PC-9 (cell line): Measurements from ENCODE around the gene GALR2. TPM values are rescaled to one million over a fixed set of nuclear protein-coding genes. Genes with fewer than 3 reads are reported as not detected.

Experiments
- BruUV-seq: library from RNA; stranded (reverse); fragments of 400-500 nt; replicated peaks from 2 replicates; lab custom pipeline; 2021; lab: Mats Ljungman, UMichigan
- CTCF ChIA-PET: fragments of 300-600 bp; sonication (Branson Sonifier 250); formaldehyde crosslinking; loops from one replicate; lab custom pipeline; 2022; ENCODE audit warnings: antibody characterized with exemption; lab: Charles Lee
- POLR2A ChIA-PET: fragments of 300-600 bp; sonication (Branson Sonifier 250); formaldehyde crosslinking; loops from one replicate; lab custom pipeline; 2022; ENCODE audit warnings: antibody characterized with exemption; ENCODE audit not compliant: unreplicated experiment; lab: Charles Lee
- DNase-seq, 2 experiments: peaks; one replicate each; pipeline versions ENCODE4 v3.0.0 to v3.0.0-alpha.2; 2015 to 2022; ENCODE audit warnings: mixed read lengths in 1 of 2
- H2AFZ ChIP-seq: fragments of 200-600 bp; sonication (generic); 2 replicates; pipeline ENCODE4 v1.8.1; 2017; ENCODE audit warnings: antibody characterized with exemption
- H3F3A ChIP-seq: fragments of 200-600 bp; sonication (generic); 2 replicates; pipeline ENCODE4 v1.8.1; 2017; ENCODE audit warnings: antibody characterized with exemption, mild to moderate bottlenecking, low read depth; ENCODE audit not compliant: insufficient read depth
- H3K27ac ChIP-seq: fragments of 200-600 bp; sonication (generic); 2 replicates; pipeline ENCODE4 v1.6.1; 2016; ENCODE audit warnings: mixed run types
- H3K27me3 ChIP-seq: fragments of 200-600 bp; sonication (generic); 2 replicates; pipeline ENCODE4 v1.6.1; 2016; ENCODE audit warnings: low read depth, mixed run types; ENCODE audit not compliant: insufficient read depth
- H3K36me3 ChIP-seq: fragments of 200-600 bp; sonication (generic); 2 replicates; pipeline ENCODE4 v1.6.1; 2016; ENCODE audit warnings: low read depth, mixed run types
- H3K4me1 ChIP-seq: fragments of 200-600 bp; sonication (generic); replicated peaks from 2 replicates; pipeline ENCODE4 v1.6.1; 2016; ENCODE audit warnings: mixed run types; ENCODE audit not compliant: insufficient read depth
- H3K4me2 ChIP-seq: fragments of 200-600 bp; sonication (generic); 2 replicates; pipeline ENCODE4 v1.6.1; 2017; ENCODE audit warnings: mixed run types
- H3K4me3 ChIP-seq: fragments of 200-600 bp; sonication (generic); 2 replicates; pipeline ENCODE4 v1.6.1; 2016; ENCODE audit warnings: mixed run types
- H3K79me2 ChIP-seq: fragments of 200-600 bp; sonication (generic); 2 replicates; pipeline ENCODE4 v1.6.1; 2017; ENCODE audit warnings: low read depth, mixed run types
- H3K9me2 ChIP-seq: fragments of 200-600 bp; sonication (generic); 2 replicates; pipeline ENCODE4 v1.8.1; 2017; ENCODE audit warnings: mild to moderate bottlenecking; ENCODE audit not compliant: insufficient read depth
- H3K9me3 ChIP-seq: fragments of 200-600 bp; sonication (generic); 2 replicates; pipeline ENCODE4 v1.8.1; 2016; ENCODE audit warnings: low read depth; ENCODE audit not compliant: insufficient read depth
- H4K20me1 ChIP-seq: fragments of 200-600 bp; sonication (generic); 2 replicates; pipeline ENCODE4 v1.8.1; 2017; ENCODE audit not compliant: insufficient read depth
- EZH2 ChIP-seq: fragments of 200-600 bp; sonication (generic); IDR thresholded peaks from 2 replicates; pipeline ENCODE4 v1.8.0; 2017; ENCODE audit warnings: antibody characterized with exemption, low read depth
- intact Hi-C: fragments of 100-400 bp; cut with micrococcal nuclease; formaldehyde crosslinking; loops from one replicate; pipeline ENCODE4 v1.10.0; 2022; ENCODE audit not compliant: unreplicated experiment
- total RNA-seq: library from RNA; stranded (reverse); gene quantifications from 2 replicates; pipeline ENCODE4 v1.2.3, GENCODE V29; 2021
- TF ChIP-seq, protein P1 (sequence below): fragments of 200-600 bp; sonication (generic); conservative IDR thresholded peaks from 2 replicates; pipeline ENCODE4 v1.6.1; 2017; ENCODE audit warnings: mixed run types, antibody characterized with exemption, mild to moderate bottlenecking, moderate library complexity

Gene GALR2
- total RNA-seq, 1 experiment from 2014 or later, result 3.0 TPM

DNA sequence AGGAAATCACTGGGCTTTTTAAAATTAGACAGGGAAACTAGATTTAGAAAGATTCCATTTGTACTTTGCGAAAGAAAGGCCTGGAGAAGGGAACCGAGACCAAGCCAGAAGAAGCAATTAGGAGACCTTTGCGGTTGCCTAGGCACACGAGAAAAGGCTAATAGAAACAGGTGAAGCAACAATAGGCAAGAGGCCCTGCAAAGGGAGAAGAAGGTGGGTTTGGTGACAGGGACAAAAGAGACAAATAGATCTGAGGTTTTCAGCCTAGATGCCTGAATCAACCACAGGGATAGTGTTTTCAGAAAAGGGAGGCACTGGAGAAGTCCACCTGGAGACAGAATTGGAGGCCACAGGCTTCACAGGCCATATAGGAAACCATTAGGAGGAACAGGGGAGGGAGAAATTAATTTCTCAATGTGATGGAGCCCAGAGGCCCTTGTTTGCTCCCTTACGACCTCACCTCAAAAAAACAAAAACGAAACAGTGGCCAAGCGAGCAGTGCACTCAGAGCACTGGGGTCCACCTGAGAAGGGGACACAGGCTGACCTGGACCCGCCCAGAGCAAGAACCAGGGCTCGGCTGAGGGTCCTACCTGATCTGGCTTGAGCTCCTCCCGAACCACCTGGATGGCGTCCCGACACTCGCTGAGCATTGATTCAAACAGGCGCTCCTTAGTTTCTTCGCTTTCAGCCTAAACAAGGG lies 24.6 kb upstream of the GALR2 start:
- Histone ChIP-seq H3K79me2 (peaks cover 27% of the 10 kb centered on the region), H3K27me3 (no peaks in the 10 kb centered on the region), H3K4me3 (no peak overlapping the region), H3K27ac (peak overlapping the region; percentile 91), H2AFZ (no peak overlapping the region), H3K9me2 (no peaks in the 10 kb centered on the region), H3K4me1 (peaks cover 55% of the 10 kb centered on the region), H3K9me3 (peaks cover 4% of the 10 kb centered on the region; the same call in 1 of the 2 replicates), H3K36me3 (peaks cover 20% of the 10 kb centered on the region), H3F3A (peaks cover 51% of the 10 kb centered on the region), H4K20me1 (no peaks in the 10 kb centered on the region), H3K4me2 (peak overlapping the region; percentile 67; the same call in 1 of the 2 replicates)
- DNase-seq, result no peak
- intact Hi-C loops, result no loop called here
- ChIA-PET CTCF (interaction anchor here (0.5 kb wide), 1 partner anchor 233 kb away, joined by 4 read pairs; no protein-coding TSS in a partner anchor), POLR2A (no interaction called here)
- TF ChIP-seq, protein P1, sequence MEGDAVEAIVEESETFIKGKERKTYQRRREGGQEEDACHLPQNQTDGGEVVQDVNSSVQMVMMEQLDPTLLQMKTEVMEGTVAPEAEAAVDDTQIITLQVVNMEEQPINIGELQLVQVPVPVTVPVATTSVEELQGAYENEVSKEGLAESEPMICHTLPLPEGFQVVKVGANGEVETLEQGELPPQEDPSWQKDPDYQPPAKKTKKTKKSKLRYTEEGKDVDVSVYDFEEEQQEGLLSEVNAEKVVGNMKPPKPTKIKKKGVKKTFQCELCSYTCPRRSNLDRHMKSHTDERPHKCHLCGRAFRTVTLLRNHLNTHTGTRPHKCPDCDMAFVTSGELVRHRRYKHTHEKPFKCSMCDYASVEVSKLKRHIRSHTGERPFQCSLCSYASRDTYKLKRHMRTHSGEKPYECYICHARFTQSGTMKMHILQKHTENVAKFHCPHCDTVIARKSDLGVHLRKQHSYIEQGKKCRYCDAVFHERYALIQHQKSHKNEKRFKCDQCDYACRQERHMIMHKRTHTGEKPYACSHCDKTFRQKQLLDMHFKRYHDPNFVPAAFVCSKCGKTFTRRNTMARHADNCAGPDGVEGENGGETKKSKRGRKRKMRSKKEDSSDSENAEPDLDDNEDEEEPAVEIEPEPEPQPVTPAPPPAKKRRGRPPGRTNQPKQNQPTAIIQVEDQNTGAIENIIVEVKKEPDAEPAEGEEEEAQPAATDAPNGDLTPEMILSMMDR, result no peak
- TF ChIP-seq EZH2, result no peak
- BruUV-seq, result no TSS peak

DNA sequence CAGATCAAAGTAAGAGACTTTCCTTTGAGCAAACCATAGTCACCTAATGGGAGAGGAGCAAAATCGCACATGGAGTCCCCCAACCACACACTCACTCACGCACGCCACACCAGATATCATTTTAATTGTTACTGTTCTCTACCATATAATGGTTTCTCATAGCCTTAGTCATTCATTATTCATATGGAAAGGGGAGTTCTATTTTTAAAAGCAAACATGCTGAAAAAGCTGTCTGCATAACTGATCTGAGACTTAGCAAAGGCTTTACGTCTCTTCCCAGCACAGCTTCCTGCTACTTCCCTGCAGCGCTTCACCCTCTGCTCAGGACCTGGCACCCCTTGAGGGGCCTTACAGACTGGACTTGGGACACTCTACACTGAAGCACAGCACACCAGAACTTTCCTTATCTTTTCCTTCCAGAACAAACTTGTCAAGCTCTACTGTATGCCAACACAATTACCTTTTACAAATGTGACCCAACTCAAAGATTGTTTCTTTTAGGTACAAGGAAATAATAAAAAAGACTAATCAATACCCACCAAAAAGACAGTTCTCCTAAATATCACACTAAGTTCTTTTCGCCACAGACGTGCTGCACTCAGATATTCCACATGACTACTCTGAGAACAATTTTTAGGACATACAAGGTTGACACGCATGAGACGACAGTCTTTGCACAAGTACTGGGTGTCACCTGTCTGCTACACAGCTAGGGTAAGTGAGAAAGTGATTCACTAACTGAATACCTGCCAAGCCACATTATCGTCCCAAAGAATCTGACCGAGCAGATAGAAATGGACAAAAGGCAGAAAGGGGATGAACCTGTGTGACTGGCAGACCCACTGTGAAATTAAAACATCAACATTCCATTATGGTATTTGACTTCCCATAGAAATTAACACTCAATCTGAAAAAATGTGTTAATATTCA lies 23.8 kb upstream of the GALR2 start:
- no TSS peak for BruUV-seq
- H2AFZ ChIP-seq, result no peak overlapping the region
- H4K20me1 ChIP-seq, result no peaks in the 10 kb centered on the region
- CTCF ChIA-PET, result interaction anchor here (0.6 to 0.8 kb wide), 2 partner anchors 52 to 129 kb away, joined by 4 read pairs; no protein-coding TSS in a partner anchor
- H3K9me2 ChIP-seq, result no peaks in the 10 kb centered on the region
- H3K4me1 ChIP-seq, result peaks cover 60% of the 10 kb centered on the region
- POLR2A ChIA-PET, result interaction anchor here (0.7 kb wide), 2 partner anchors 271 to 524 kb away, joined by 3 to 5 read pairs; no protein-coding TSS in a partner anchor
- peaks cover 20% of the 10 kb centered on the region for H3K36me3 ChIP-seq
- H3K27me3 ChIP-seq, result no peaks in the 10 kb centered on the region
- intact Hi-C loops, result loop anchor here (1.0 kb wide), 2 partner anchors 68 to 213 kb away; no protein-coding TSS in a partner anchor
- peaks cover 27% of the 10 kb centered on the region for H3K79me2 ChIP-seq
- peaks cover 4% of the 10 kb centered on the region; the same call in 1 of the 2 replicates for H3K9me3 ChIP-seq
- H3F3A ChIP-seq, result peaks cover 55% of the 10 kb centered on the region
- H3K4me2 ChIP-seq, result peak overlapping the region; percentile 67
- TF ChIP-seq, protein P1, result no peak
- TF ChIP-seq EZH2, result no peak
- peak; percentile 77 to 96 for DNase-seq
- no peak overlapping the region; the same call in 1 of the 2 replicates for H3K4me3 ChIP-seq
- peak overlapping the region; percentile 91 for H3K27ac ChIP-seq

DNA sequence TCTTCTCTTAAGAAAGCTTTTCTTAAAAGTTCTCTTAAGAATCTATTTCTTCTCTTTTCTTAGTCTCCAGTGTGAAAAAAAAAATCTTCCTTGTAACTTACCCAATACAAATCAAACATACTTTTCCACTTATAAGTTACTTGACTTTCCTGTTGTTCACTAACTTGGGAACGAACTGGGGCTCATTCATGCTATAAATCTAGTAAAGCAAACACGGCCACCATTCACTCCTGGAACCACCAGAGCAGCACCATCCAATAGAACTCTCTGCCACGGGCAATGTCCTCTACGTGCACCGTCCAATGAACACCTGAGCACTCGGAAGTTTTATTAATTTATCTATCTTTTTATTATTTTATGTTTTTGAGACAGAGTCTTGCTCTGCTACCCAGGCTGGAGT lies 23.0 kb upstream of the GALR2 start:
- BruUV-seq, result no TSS peak

More for the DNA sequence above, 23.0 kb upstream of the GALR2 start:
- CTCF ChIA-PET, result interaction anchor here (0.6 to 0.8 kb wide), 2 partner anchors 51 to 128 kb away, joined by 4 read pairs; no protein-coding TSS in a partner anchor
- H3K27ac ChIP-seq, result peak overlapping the region; percentile 91
- peak overlapping the region; percentile 31; the same call in 1 of the 2 replicates for H3K4me3 ChIP-seq
- H3F3A ChIP-seq, result peaks cover 55% of the 10 kb centered on the region
- H3K9me3 ChIP-seq, result peaks cover 4% of the 10 kb centered on the region; the same call in 1 of the 2 replicates
- POLR2A ChIA-PET, result interaction anchor here (0.7 kb wide), 2 partner anchors 271 to 525 kb away, joined by 3 to 5 read pairs; no protein-coding TSS in a partner anchor
- TF ChIP-seq, protein P1, result no peak
- TF ChIP-seq EZH2, result no peak
- no peaks in the 10 kb centered on the region for H3K9me2 ChIP-seq
- peaks cover 20% of the 10 kb centered on the region for H3K36me3 ChIP-seq
- H3K79me2 ChIP-seq, result peaks cover 27% of the 10 kb centered on the region
- intact Hi-C loops, result loop anchor here (1.0 kb wide), 2 partner anchors 68 to 213 kb away; no protein-coding TSS in a partner anchor
- peak overlapping the region; percentile 67 for H3K4me2 ChIP-seq
- no peaks in the 10 kb centered on the region for H3K27me3 ChIP-seq
- no peaks in the 10 kb centered on the region for H4K20me1 ChIP-seq
- peak in 1 of 2 experiments; percentile 80 for DNase-seq
- peaks cover 60% of the 10 kb centered on the region for H3K4me1 ChIP-seq
- H2AFZ ChIP-seq, result no peak overlapping the region
